Type B pancreatic cell (in vitro differentiated cells): Measurements from ENCODE around the gene CHID1. TPM values are rescaled to one million over a fixed set of nuclear protein-coding genes. Genes with fewer than 3 reads are reported as not detected.

Experiments used
- DNase-seq: peaks from one replicate; pipeline ENCODE4 v3.0.0; 2021; ENCODE audit warnings: mixed read lengths; ENCODE audit not compliant: unreplicated experiment; ENCODE audit errors: extremely low spot score
- H3K27ac Mint-ChIP-seq: 2 replicates; pipeline ENCODE4 v1.8.0; 2021; ENCODE audit warnings: mild to moderate bottlenecking, mixed read lengths
- H3K27me3 Mint-ChIP-seq: 2 replicates; pipeline ENCODE4 v1.8.0; 2021; ENCODE audit warnings: mixed read lengths
- H3K36me3 Mint-ChIP-seq: 2 replicates; pipeline ENCODE4 v1.8.0; 2021; ENCODE audit warnings: mixed read lengths
- H3K4me1 Mint-ChIP-seq: one replicate; pipeline ENCODE4 v1.8.0; 2021; ENCODE audit warnings: mixed read lengths; ENCODE audit not compliant: unreplicated experiment
- H3K4me3 Mint-ChIP-seq: 2 replicates; pipeline ENCODE4 v1.8.0; 2021; ENCODE audit warnings: mild to moderate bottlenecking, mixed read lengths
- H3K9me3 Mint-ChIP-seq: 2 replicates; pipeline ENCODE4 v1.8.0; 2021; ENCODE audit warnings: mixed read lengths
- CTCF ChIP-seq: fragments of 200-600 bp; sonication (generic); conservative IDR thresholded peaks from 2 replicates; pipeline ENCODE4 v1.5.0; 2021; ENCODE audit warnings: antibody characterized with exemption, mild to moderate bottlenecking
- total RNA-seq: library from RNA; stranded (reverse); gene quantifications from 2 replicates; pipeline ENCODE4 v1.2.1, GENCODE V29; 2021; ENCODE audit warnings: low replicate concordance

Gene CHID1
- total RNA-seq, 1 donor from 2014 or later: 98.9 TPM

- Mint-ChIP-seq H3K27me3 (peaks cover 3% of the 10 kb centered on the region), H3K4me3 (no peak overlapping the region), H3K9me3 (no peaks in the 10 kb centered on the region)
Observed at GRCh38 chr11:856397-856796, 54.2 kb downstream of the CHID1 start.

GRCh38 chr11:855796-856195 is 54.8 kb downstream of the CHID1 start:
- no peak for DNase-seq
- peaks cover 4% of the 10 kb centered on the region for H3K4me1 Mint-ChIP-seq
- peaks cover 3% of the 10 kb centered on the region for H3K27me3 Mint-ChIP-seq
- H3K9me3 Mint-ChIP-seq: no peaks in the 10 kb centered on the region
- no peak overlapping the region for H3K4me3 Mint-ChIP-seq
- no peak for TF ChIP-seq CTCF
- no peak overlapping the region for H3K27ac Mint-ChIP-seq
- no peaks in the 10 kb centered on the region for H3K36me3 Mint-ChIP-seq

More at GRCh38 chr11:856397-856796, 54.2 kb downstream of the CHID1 start:
- DNase-seq: no peak
- H3K4me1 Mint-ChIP-seq: peaks cover 4% of the 10 kb centered on the region
- H3K27ac Mint-ChIP-seq: no peak overlapping the region
- no peaks in the 10 kb centered on the region for H3K36me3 Mint-ChIP-seq
- no peak for TF ChIP-seq CTCF

GRCh38 chr11:855330-855674 is 55.3 kb downstream of the CHID1 start:
- DNase-seq: no peak
- Mint-ChIP-seq H3K4me3 (no peak overlapping the region), H3K27me3 (peaks cover 3% of the 10 kb centered on the region), H3K9me3 (no peaks in the 10 kb centered on the region), H3K27ac (no peak overlapping the region), H3K4me1 (peaks cover 4% of the 10 kb centered on the region), H3K36me3 (no peaks in the 10 kb centered on the region)
- no peak for TF ChIP-seq CTCF

- no peak overlapping the region for H3K4me3 Mint-ChIP-seq
- H3K36me3 Mint-ChIP-seq: no peaks in the 10 kb centered on the region
- no peaks in the 10 kb centered on the region for H3K9me3 Mint-ChIP-seq
- TF ChIP-seq CTCF: no peak
- no peak for DNase-seq
- peaks cover 4% of the 10 kb centered on the region for H3K4me1 Mint-ChIP-seq
- H3K27me3 Mint-ChIP-seq: peaks cover 3% of the 10 kb centered on the region
- H3K27ac Mint-ChIP-seq: no peak overlapping the region
Observed at GRCh38 chr11:854601-855329, 55.8 kb downstream of the CHID1 start.

- no peak overlapping the region for H3K27ac Mint-ChIP-seq
- H3K9me3 Mint-ChIP-seq: no peaks in the 10 kb centered on the region
- TF ChIP-seq CTCF: no peak
- H3K36me3 Mint-ChIP-seq: no peaks in the 10 kb centered on the region
- H3K4me1 Mint-ChIP-seq: no peaks in the 10 kb centered on the region
- no peak overlapping the region for H3K4me3 Mint-ChIP-seq
- peaks cover 3% of the 10 kb centered on the region for H3K27me3 Mint-ChIP-seq
- no peak for DNase-seq
Observed at GRCh38 chr11:853682-854448, 56.7 kb downstream of the CHID1 start.
